Measurements from ENCODE around the gene VWA1.

DNA sequence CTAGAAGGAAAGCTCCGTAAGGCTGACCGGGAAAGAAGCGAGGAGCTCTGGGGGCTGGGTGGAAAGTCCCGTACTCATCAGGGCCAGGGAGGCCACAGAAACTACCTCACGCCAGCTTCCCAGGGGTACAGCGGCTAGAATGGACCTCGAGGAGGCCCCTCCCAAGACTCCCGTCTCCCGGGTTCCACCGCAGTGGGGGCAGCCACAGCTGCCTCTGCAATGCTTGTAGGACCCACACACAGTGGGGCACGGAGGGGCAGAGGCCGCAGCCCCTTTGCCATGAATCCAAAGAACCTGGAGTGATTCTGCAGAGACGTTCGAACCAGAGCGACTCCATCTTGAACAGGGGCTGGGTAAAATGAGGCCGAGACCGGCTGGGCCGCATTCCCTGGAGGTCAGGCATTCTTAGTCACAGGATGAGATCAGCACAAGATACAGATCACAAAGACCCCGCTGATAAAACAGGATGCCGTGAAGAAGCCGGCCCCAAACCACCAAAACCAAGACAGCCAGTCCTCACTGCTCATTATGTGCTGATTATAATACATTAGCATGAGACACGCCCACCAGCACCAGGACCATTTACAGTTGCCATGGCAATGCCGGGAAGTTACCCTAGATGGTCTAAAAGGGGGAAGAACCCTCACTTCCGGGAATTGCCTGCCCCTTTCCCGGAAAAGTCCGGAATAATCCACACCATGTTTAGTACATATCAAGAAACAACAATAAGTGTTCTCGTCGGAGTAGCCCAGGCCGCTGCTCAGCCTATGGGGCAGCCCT is 12.8 kb upstream of the VWA1 start:
- TF ChIP-seq, protein P1, sequence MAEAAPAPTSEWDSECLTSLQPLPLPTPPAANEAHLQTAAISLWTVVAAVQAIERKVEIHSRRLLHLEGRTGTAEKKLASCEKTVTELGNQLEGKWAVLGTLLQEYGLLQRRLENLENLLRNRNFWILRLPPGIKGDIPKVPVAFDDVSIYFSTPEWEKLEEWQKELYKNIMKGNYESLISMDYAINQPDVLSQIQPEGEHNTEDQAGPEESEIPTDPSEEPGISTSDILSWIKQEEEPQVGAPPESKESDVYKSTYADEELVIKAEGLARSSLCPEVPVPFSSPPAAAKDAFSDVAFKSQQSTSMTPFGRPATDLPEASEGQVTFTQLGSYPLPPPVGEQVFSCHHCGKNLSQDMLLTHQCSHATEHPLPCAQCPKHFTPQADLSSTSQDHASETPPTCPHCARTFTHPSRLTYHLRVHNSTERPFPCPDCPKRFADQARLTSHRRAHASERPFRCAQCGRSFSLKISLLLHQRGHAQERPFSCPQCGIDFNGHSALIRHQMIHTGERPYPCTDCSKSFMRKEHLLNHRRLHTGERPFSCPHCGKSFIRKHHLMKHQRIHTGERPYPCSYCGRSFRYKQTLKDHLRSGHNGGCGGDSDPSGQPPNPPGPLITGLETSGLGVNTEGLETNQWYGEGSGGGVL (tag by site-specific recombination; IDR thresholded peaks at IDR 0.05) = no peak
- TF ChIP-seq ZNF473 (tag by site-specific recombination; IDR thresholded peaks at IDR 0.05) (no peak), ZNF221 (tag by site-specific recombination; IDR thresholded peaks at IDR 0.05; ENCODE audit: borderline replicate concordance) (no peak), ZEB2 (tag by site-specific recombination; IDR thresholded peaks at IDR 0.05) (no peak), ZNF510 (tag by site-specific recombination; IDR thresholded peaks at IDR 0.05; ENCODE audit: insufficient replicate concordance) (no peak)
- TF ChIP-seq, protein P2, sequence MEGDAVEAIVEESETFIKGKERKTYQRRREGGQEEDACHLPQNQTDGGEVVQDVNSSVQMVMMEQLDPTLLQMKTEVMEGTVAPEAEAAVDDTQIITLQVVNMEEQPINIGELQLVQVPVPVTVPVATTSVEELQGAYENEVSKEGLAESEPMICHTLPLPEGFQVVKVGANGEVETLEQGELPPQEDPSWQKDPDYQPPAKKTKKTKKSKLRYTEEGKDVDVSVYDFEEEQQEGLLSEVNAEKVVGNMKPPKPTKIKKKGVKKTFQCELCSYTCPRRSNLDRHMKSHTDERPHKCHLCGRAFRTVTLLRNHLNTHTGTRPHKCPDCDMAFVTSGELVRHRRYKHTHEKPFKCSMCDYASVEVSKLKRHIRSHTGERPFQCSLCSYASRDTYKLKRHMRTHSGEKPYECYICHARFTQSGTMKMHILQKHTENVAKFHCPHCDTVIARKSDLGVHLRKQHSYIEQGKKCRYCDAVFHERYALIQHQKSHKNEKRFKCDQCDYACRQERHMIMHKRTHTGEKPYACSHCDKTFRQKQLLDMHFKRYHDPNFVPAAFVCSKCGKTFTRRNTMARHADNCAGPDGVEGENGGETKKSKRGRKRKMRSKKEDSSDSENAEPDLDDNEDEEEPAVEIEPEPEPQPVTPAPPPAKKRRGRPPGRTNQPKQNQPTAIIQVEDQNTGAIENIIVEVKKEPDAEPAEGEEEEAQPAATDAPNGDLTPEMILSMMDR (tag by site-specific recombination; IDR thresholded peaks at IDR 0.05) = no peak
